Activated CD4-positive, alpha-beta T cell treated with anti-CD3 and anti-CD28 coated beads for 48 hours (primary cell): Measurements from ENCODE around the gene ZCCHC17.
"Not testable (repeated sequence)": the region's sequence is repeated elsewhere in the genome, so short reads cannot be mapped to it uniquely, and the experiment has no call there.

Experiments used
- DNase-seq: peaks from one replicate; pipeline ENCODE4 v3.0.0-alpha.2; 2020

The ZCCHC17 gene

GRCh38 chr1:31296486-31297276 is at the start of gene ZCCHC17, which contains the start of gene SNRNP40:
TSS of gene ZCCHC17 (plus strand) at chr1:31297032. CDS start at chr1:31310099, 13,067 bp downstream.
TSS of gene SNRNP40 (minus strand) at chr1:31296788. CDS start at chr1:31296751, 37 bp downstream.
- peak; percentile 94 for DNase-seq

GRCh38 chr1:31248276-31248675 is 48.6 kb upstream of the ZCCHC17 start:
- DNase-seq, result no peak

GRCh38 chr1:31249854-31250253 is 47.0 kb upstream of the ZCCHC17 start:
- no peak for DNase-seq

- no peak for DNase-seq
Observed at GRCh38 chr1:31257213-31257612, 39.6 kb upstream of the ZCCHC17 start.

GRCh38 chr1:31258581-31258980 is 38.3 kb upstream of the ZCCHC17 start:
- no peak for DNase-seq

GRCh38 chr1:31259746-31260145 is 37.1 kb upstream of the ZCCHC17 start:
- no peak for DNase-seq

GRCh38 chr1:31261916-31262315 is 34.9 kb upstream of the ZCCHC17 start:
- DNase-seq, result no peak

GRCh38 chr1:31262393-31262792 is 34.4 kb upstream of the ZCCHC17 start:
- DNase-seq, result not testable (repeated sequence)

- DNase-seq, result no peak
Observed at GRCh38 chr1:31263408-31263807, 33.4 kb upstream of the ZCCHC17 start.

GRCh38 chr1:31264790-31265386 is 31.9 kb upstream of the ZCCHC17 start:
- no peak for DNase-seq

GRCh38 chr1:31266547-31266946 is 30.3 kb upstream of the ZCCHC17 start:
- no peak for DNase-seq

- no peak for DNase-seq
Observed at GRCh38 chr1:31272369-31272768, 24.5 kb upstream of the ZCCHC17 start.

GRCh38 chr1:31273619-31274018 is 23.2 kb upstream of the ZCCHC17 start:
- no peak for DNase-seq

- not testable (repeated sequence) for DNase-seq
Observed at GRCh38 chr1:31282426-31282825, 14.4 kb upstream of the ZCCHC17 start.

GRCh38 chr1:31287791-31288190 is 9.0 kb upstream of the ZCCHC17 start:
- DNase-seq, result not testable (repeated sequence)

- no peak for DNase-seq
Observed at GRCh38 chr1:31289021-31289420, 7.8 kb upstream of the ZCCHC17 start.

- DNase-seq, result no peak
Observed at GRCh38 chr1:31295874-31296485, 852 bp upstream of the ZCCHC17 start.

GRCh38 chr1:31297277-31298247 is 730 bp downstream of the ZCCHC17 start:
- DNase-seq, result no peak

GRCh38 chr1:31299365-31299764 is 2.5 kb downstream of the ZCCHC17 start:
- DNase-seq, result no peak

- no peak for DNase-seq
Observed at GRCh38 chr1:31300193-31300592, 3.4 kb downstream of the ZCCHC17 start.

GRCh38 chr1:31302709-31303441 is 6.0 kb downstream of the ZCCHC17 start:
- DNase-seq, result no peak

- no peak for DNase-seq
Observed at GRCh38 chr1:31306278-31306677, 9.4 kb downstream of the ZCCHC17 start.
